Measurements from ENCODE around the gene INAFM2.

Gene INAFM2

GRCh38 chr15:40286794-40287193 is 36.7 kb upstream of the INAFM2 start:
- in situ Hi-C loops (cut with MboI; ENCODE audit: low sequenced_read_pairs) = no loop called here

- in situ Hi-C loops (cut with MboI; ENCODE audit: low sequenced_read_pairs) = no loop called here
These were observed 36.0 kb upstream of the INAFM2 start for GRCh38 chr15:40287505-40287904.

- in situ Hi-C loops (cut with MboI; ENCODE audit: low sequenced_read_pairs) = no loop called here
These were observed 35.5 kb upstream of the INAFM2 start for GRCh38 chr15:40287968-40288367.

- in situ Hi-C loops (cut with MboI; ENCODE audit: low sequenced_read_pairs) = no loop called here
These were observed 34.2 kb upstream of the INAFM2 start for GRCh38 chr15:40289140-40289775.

GRCh38 chr15:40290545-40290917 is 33.0 kb upstream of the INAFM2 start:
- in situ Hi-C loops (cut with MboI; ENCODE audit: low sequenced_read_pairs) = no loop called here

- in situ Hi-C loops (cut with MboI; ENCODE audit: low sequenced_read_pairs) = no loop called here
These were observed 32.4 kb upstream of the INAFM2 start for GRCh38 chr15:40290918-40291574.

GRCh38 chr15:40292246-40292645 is 31.2 kb upstream of the INAFM2 start:
- in situ Hi-C loops (cut with MboI; ENCODE audit: low sequenced_read_pairs) = no loop called here

- in situ Hi-C loops (cut with MboI; ENCODE audit: low sequenced_read_pairs) = no loop called here
These were observed 30.5 kb upstream of the INAFM2 start for GRCh38 chr15:40293006-40293405.

- in situ Hi-C loops (cut with MboI; ENCODE audit: low sequenced_read_pairs) = no loop called here
These were observed 29.3 kb upstream of the INAFM2 start for GRCh38 chr15:40293905-40294895.

GRCh38 chr15:40295297-40295696 is 28.2 kb upstream of the INAFM2 start:
- in situ Hi-C loops (cut with MboI; ENCODE audit: low sequenced_read_pairs) = no loop called here

- in situ Hi-C loops (cut with MboI; ENCODE audit: low sequenced_read_pairs) = no loop called here
These were observed 27.5 kb upstream of the INAFM2 start for GRCh38 chr15:40295877-40296560.

GRCh38 chr15:40296561-40297230 is 26.8 kb upstream of the INAFM2 start:
- in situ Hi-C loops (cut with MboI; ENCODE audit: low sequenced_read_pairs) = no loop called here

GRCh38 chr15:40297356-40297755 is 26.1 kb upstream of the INAFM2 start:
- in situ Hi-C loops (cut with MboI; ENCODE audit: low sequenced_read_pairs) = no loop called here

GRCh38 chr15:40298216-40298935 is 25.1 kb upstream of the INAFM2 start:
- in situ Hi-C loops (cut with MboI; ENCODE audit: low sequenced_read_pairs) = no loop called here

- in situ Hi-C loops (cut with MboI; ENCODE audit: low sequenced_read_pairs) = no loop called here
These were observed 23.1 kb upstream of the INAFM2 start for GRCh38 chr15:40300367-40300766.

GRCh38 chr15:40300771-40301170 is 22.7 kb upstream of the INAFM2 start:
- in situ Hi-C loops (cut with MboI; ENCODE audit: low sequenced_read_pairs) = no loop called here

- in situ Hi-C loops (cut with MboI; ENCODE audit: low sequenced_read_pairs) = no loop called here
These were observed 21.9 kb upstream of the INAFM2 start for GRCh38 chr15:40301467-40302179.

- in situ Hi-C loops (cut with MboI; ENCODE audit: low sequenced_read_pairs) = no loop called here
These were observed 21.1 kb upstream of the INAFM2 start for GRCh38 chr15:40302288-40302886.

- in situ Hi-C loops (cut with MboI; ENCODE audit: low sequenced_read_pairs) = no loop called here
These were observed 20.5 kb upstream of the INAFM2 start for GRCh38 chr15:40302981-40303380.

Measured in HL-60/S4 (cell line).